LNCaP clone FGC (cell line): Measurements from ENCODE around the gene USP49.

ENCODE experiments used
- DNase-seq: peaks from one replicate; pipeline ENCODE4 v3.0.0-alpha.2; 2011; ENCODE audit warnings: low read depth
- H3K4me3 ChIP-seq: 2 replicates; pipeline ENCODE4 v1.5.1; 2011; ENCODE audit warnings: mild to moderate bottlenecking, low read depth, low read length, control low read depth
- CTCF ChIP-seq: IDR thresholded peaks from 2 replicates; pipeline ENCODE4 v1.5.1; 2012; ENCODE audit warnings: mild to moderate bottlenecking; ENCODE audit not compliant: control insufficient read depth, insufficient read depth; ENCODE audit errors: extremely low read depth

Gene USP49

GRCh38 chr6:41748102-41748477 lies 147.1 kb downstream of the USP49 start:
- no peak for DNase-seq
- no peak overlapping the region for H3K4me3 ChIP-seq
- no peak for TF ChIP-seq CTCF

- DNase-seq = peak; percentile 90
- H3K4me3 ChIP-seq = no peak within 1 kb of the TSS
- no peak for TF ChIP-seq CTCF
Measured at GRCh38 chr6:41747256-41748101, 147.7 kb downstream of the USP49 start, which contains the start of gene PGC. PGC (minus strand) TSS chr6:41747397; CDS start chr6:41747334, 63 bp downstream.

GRCh38 chr6:41746107-41746506 lies 149.1 kb downstream of the USP49 start:
- H3K4me3 ChIP-seq = no peak overlapping the region
- TF ChIP-seq CTCF = no peak
- DNase-seq = no peak

GRCh38 chr6:41744236-41744787 lies 150.9 kb downstream of the USP49 start:
- TF ChIP-seq CTCF = no peak
- no peak for DNase-seq
- no peak overlapping the region for H3K4me3 ChIP-seq

- TF ChIP-seq CTCF = no peak
- no peak for DNase-seq
Measured at GRCh38 chr6:41743406-41744235, 151.6 kb downstream of the USP49 start.

GRCh38 chr6:41741625-41742490 lies 153.3 kb downstream of the USP49 start:
- DNase-seq = no peak
- H3K4me3 ChIP-seq = no peak overlapping the region
- TF ChIP-seq CTCF = no peak

More at GRCh38 chr6:41743406-41744235, 151.6 kb downstream of the USP49 start:
- no peak overlapping the region for H3K4me3 ChIP-seq
